ENCODE results near the gene FAM217A. TPM values are rescaled to one million over a fixed set of nuclear protein-coding genes. Genes with fewer than 3 reads are reported as not detected.

Gene FAM217A
- not detected in 2 replicates for total RNA-seq

- DNase-seq (ENCODE audit: low read depth) (no peak), FAIRE-seq (no peak)
- no peak for TF ChIP-seq CTCF (IDR thresholded peaks at IDR 0.05; ENCODE audit: insufficient read depth, low read length, severe bottlenecking)
- Histone ChIP-seq H3K36me3 (ENCODE audit: control insufficient read depth, insufficient read depth, low read length) (no peaks in the 10 kb centered on the region), H3K27me3 (ENCODE audit: control insufficient read depth, insufficient read depth, low read length) (no peaks in the 10 kb centered on the region), H3K4me3 (ENCODE audit: low read depth, low read length) (no peak within 1 kb of the TSS)
Measured at GRCh38 chr6:4078691-4079471, at the start of gene FAM217A. TSS of gene FAM217A (minus strand) at chr6:4079137. CDS start at chr6:4077414, 1,723 bp downstream.

GRCh38 chr6:4128072-4128471, 49.1 kb upstream of the FAM217A start:
- Histone ChIP-seq H3K4me3 (ENCODE audit: low read depth, low read length) (no peak overlapping the region), H3K27me3 (ENCODE audit: control insufficient read depth, insufficient read depth, low read length) (no peaks in the 10 kb centered on the region), H3K36me3 (ENCODE audit: control insufficient read depth, insufficient read depth, low read length) (peaks cover 7% of the 10 kb centered on the region)
- no peak for TF ChIP-seq CTCF (IDR thresholded peaks at IDR 0.05; ENCODE audit: insufficient read depth, low read length, severe bottlenecking)
- FAIRE-seq, result no peak
- DNase-seq (ENCODE audit: low read depth), result no peak

GRCh38 chr6:4125933-4126864, 47.3 kb upstream of the FAM217A start:
- TF ChIP-seq CTCF (IDR thresholded peaks at IDR 0.05; ENCODE audit: insufficient read depth, low read length, severe bottlenecking), result no peak
- Histone ChIP-seq H3K4me3 (ENCODE audit: low read depth, low read length) (no peak overlapping the region), H3K27me3 (ENCODE audit: control insufficient read depth, insufficient read depth, low read length) (no peaks in the 10 kb centered on the region), H3K36me3 (ENCODE audit: control insufficient read depth, insufficient read depth, low read length) (peaks cover 6% of the 10 kb centered on the region)
- DNase-seq (ENCODE audit: low read depth) (peak; percentile 90), FAIRE-seq (no peak)

GRCh38 chr6:4125500-4125899, 46.6 kb upstream of the FAM217A start:
- no peaks in the 10 kb centered on the region for H3K27me3 ChIP-seq (ENCODE audit: control insufficient read depth, insufficient read depth, low read length)
- FAIRE-seq (no peak), DNase-seq (ENCODE audit: low read depth) (no peak)
- peaks cover 6% of the 10 kb centered on the region for H3K36me3 ChIP-seq (ENCODE audit: control insufficient read depth, insufficient read depth, low read length)
- H3K4me3 ChIP-seq (ENCODE audit: low read depth, low read length), result no peak overlapping the region
- TF ChIP-seq CTCF (IDR thresholded peaks at IDR 0.05; ENCODE audit: insufficient read depth, low read length, severe bottlenecking), result no peak

- H3K27me3 ChIP-seq (ENCODE audit: control insufficient read depth, insufficient read depth, low read length), result no peaks in the 10 kb centered on the region
- DNase-seq (ENCODE audit: low read depth) (no peak), FAIRE-seq (no peak)
- H3K4me3 ChIP-seq (ENCODE audit: low read depth, low read length), result no peak overlapping the region
- H3K36me3 ChIP-seq (ENCODE audit: control insufficient read depth, insufficient read depth, low read length), result peaks cover 2% of the 10 kb centered on the region
- no peak for TF ChIP-seq CTCF (IDR thresholded peaks at IDR 0.05; ENCODE audit: insufficient read depth, low read length, severe bottlenecking)
Measured at GRCh38 chr6:4124351-4124750, 45.4 kb upstream of the FAM217A start.

Measured in bronchial epithelial cell (primary cell).